ENCODE data around the gene ERCC3.

DNA sequence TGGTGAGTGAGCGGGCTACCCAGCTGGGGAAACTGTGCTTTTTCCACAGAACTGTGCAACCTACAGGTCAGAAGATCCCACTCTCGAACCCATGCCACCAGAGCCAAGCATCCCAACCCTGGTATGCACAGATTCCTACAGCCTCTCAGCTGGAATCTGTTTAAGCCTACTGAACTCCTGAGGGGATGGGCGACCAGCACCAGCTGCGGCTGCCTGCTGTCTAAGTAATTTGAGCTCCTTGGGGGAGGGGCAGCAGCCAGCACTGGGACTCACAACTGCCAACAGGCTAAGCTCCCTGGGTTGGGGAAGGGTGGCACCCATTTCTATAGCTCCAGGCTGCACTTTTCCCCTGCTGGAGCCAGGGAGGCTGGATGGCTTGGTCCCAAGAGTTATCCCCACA is 85.6 kb downstream of the ERCC3 start:
- TF ChIP-seq POLR2A (IDR thresholded peaks at IDR 0.05) (no peak), POLR2AphosphoS5 (IDR thresholded peaks at IDR 0.05) (no peak)
- TF ChIP-seq, protein P1, sequence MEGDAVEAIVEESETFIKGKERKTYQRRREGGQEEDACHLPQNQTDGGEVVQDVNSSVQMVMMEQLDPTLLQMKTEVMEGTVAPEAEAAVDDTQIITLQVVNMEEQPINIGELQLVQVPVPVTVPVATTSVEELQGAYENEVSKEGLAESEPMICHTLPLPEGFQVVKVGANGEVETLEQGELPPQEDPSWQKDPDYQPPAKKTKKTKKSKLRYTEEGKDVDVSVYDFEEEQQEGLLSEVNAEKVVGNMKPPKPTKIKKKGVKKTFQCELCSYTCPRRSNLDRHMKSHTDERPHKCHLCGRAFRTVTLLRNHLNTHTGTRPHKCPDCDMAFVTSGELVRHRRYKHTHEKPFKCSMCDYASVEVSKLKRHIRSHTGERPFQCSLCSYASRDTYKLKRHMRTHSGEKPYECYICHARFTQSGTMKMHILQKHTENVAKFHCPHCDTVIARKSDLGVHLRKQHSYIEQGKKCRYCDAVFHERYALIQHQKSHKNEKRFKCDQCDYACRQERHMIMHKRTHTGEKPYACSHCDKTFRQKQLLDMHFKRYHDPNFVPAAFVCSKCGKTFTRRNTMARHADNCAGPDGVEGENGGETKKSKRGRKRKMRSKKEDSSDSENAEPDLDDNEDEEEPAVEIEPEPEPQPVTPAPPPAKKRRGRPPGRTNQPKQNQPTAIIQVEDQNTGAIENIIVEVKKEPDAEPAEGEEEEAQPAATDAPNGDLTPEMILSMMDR (IDR thresholded peaks at IDR 0.05): no peak

Measured in upper lobe of left lung (tissue), 4 donors.